WTC11 (cell line): ENCODE data around the gene NIFK.

Source experiments
- CREM ChIP-seq: sonication (generic); formaldehyde crosslinking; IDR thresholded peaks from 2 replicates; pipeline ENCODE4 v1.8.1; 2022; ENCODE audit warnings: mild to moderate bottlenecking, missing genetic modification reagents, moderate library complexity
- CTCF ChIP-seq: fragments of 200-600 bp; IDR thresholded peaks from 2 replicates; pipeline ENCODE4 v1.8.0; 2022; ENCODE audit warnings: antibody characterized with exemption
- KAT7 ChIP-seq: sonication (generic); formaldehyde crosslinking; IDR thresholded peaks from 2 replicates; pipeline ENCODE4 v1.8.1; 2023; ENCODE audit warnings: missing genetic modification reagents, mild to moderate bottlenecking, borderline replicate concordance
- TCF7 ChIP-seq: sonication (generic); formaldehyde crosslinking; IDR thresholded peaks from 2 replicates; pipeline ENCODE4 v1.8.0; 2022; ENCODE audit warnings: mild to moderate bottlenecking, low read depth, missing genetic modification reagents, moderate library complexity
- USF2 ChIP-seq: sonication (generic); formaldehyde crosslinking; IDR thresholded peaks from 2 replicates; pipeline ENCODE4 v1.8.1; 2023; ENCODE audit warnings: mild to moderate bottlenecking, missing genetic modification reagents, moderate library complexity
- ZNF263 ChIP-seq: sonication (generic); formaldehyde crosslinking; IDR thresholded peaks from 2 replicates; pipeline ENCODE4 v1.8.1; 2022; ENCODE audit warnings: low read depth, mild to moderate bottlenecking, moderate library complexity, missing genetic modification reagents
- TF ChIP-seq, protein P1 (sequence below): sonication (generic); formaldehyde crosslinking; IDR thresholded peaks from 2 replicates; pipeline ENCODE4 v1.8.1; 2022; ENCODE audit warnings: mild to moderate bottlenecking, moderate library complexity, missing genetic modification reagents

DNA sequence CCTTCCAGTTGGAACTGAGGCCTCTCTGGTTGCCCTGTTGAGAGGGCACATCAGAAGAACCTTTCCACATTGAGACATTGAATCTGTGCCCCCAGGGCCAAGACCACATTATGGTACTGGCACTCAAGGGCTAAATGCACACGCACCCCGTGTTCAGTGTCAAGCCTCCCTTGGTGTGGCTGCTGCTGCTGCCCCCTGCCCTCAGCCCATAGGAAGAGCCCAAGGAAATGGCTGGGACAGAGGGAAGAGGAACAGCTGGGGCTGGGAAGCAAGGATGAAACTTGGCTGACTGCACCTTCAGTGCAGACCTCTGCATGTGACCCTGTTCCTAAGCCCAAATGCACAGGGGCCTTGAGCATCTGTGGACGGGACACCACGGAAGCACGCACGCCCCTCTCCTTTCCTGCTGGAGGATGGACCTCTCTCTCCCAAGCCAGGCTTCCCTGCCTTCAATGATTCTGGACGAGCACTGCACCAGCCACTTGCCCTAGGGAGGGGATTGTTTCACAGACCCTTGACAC lies 40.2 kb downstream of the NIFK start:
- TF ChIP-seq ZNF263 (CRISPR knock-in tag) = no peak
- no peak for TF ChIP-seq USF2
- TF ChIP-seq, protein P1, sequence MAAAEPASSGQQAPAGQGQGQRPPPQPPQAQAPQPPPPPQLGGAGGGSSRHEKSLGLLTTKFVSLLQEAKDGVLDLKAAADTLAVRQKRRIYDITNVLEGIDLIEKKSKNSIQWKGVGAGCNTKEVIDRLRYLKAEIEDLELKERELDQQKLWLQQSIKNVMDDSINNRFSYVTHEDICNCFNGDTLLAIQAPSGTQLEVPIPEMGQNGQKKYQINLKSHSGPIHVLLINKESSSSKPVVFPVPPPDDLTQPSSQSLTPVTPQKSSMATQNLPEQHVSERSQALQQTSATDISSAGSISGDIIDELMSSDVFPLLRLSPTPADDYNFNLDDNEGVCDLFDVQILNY (CRISPR knock-in tag) = no peak
- TF ChIP-seq CREM (CRISPR knock-in tag) = no peak
- TF ChIP-seq TCF7 (CRISPR knock-in tag) = no peak
- no peak for TF ChIP-seq KAT7
- no peak for TF ChIP-seq CTCF
